Fibroblast of upper back skin (primary cell): ENCODE measurements around the gene THAP7.
A peak's percentile ranks its signal among the peaks of the same experiment; 100 is the strongest.

Experiments used
- DNase-seq: peaks from one replicate; pipeline ENCODE4 v3.0.0-alpha.2; 2013

Gene THAP7

DNA sequence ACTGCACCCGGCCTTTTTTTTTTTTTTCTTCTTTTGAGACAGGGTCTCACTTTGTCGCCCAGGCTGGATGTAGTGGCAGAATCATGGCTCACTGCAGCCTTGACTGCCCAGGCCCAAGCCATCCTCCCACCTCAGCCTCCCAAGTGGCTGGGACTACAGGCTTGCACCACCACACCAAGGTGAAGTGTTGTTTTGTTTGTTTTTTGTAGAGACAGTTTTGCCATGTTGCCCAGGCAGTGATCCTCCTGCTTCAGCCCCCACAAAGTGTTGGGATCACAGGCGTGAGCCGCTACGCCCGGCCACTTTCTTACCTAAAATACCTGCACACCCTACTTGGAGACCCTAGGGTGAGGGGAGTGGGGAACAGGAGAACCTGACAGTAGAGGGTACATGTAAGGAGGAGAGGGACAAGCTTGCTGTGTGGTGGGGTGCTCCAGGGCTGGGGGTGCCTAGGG is 39.4 kb downstream of the THAP7 start:
- DNase-seq, result no peak

DNA sequence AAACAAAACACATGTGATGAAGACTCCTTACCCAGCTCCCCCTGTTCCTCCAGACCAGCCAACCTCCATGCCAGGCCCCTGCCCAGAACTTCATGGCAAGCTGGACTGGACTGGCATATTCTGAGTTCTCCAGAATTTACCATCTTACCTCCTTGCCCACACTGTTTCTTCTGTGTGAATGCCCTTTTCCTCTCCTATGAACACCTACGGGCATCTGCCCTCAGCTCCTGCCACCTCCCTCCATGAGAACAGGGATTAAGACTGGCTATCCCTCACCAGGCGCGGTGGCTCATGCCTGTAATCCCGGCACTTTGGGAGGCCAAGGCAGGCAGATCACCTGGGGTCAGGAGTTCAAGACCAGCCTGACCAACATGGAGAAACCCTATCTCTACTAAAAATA is 41.3 kb downstream of the THAP7 start:
- DNase-seq, result no peak

DNA sequence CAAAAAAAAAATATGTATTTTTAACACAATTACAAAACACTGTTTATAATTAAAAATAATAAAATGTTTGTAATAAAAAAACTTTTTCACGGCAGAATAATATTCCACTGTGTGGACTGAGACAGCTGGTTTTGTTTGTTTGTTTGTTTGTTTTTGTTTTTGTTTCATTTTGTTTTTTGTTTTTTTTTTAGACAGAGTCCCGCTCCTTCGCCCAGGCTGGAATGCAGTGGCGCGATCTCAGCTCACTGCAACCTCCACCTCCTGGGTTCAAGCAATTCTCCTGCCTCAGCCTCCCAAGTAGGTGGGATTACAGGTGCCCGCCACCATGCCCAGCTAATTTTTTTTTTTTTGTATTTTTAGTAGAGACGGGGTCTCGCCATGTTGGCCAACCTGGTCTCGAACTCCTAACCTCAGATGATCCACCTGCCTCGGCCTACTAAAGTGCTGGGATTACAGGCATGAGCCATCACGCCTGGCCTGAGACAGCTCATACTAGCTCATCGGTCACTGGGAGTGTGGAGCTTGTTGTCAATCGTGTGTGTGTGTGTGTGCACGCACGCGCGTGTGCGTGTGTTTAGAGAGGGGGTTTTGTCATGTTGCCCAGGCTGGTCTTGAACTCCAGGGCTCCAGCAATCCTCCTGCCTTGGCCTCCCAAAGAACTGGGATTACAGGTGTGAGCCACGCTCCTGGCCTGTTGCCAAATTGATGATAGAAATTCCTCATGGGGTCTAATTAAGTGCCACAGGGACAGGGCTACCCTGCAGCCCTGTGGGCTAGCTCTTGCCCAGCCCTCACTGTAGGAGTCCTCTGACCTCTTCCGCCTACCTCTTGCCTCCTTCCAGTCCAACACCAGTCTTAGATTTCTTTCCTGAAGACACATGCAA is 42.1 kb downstream of the THAP7 start:
- no peak for DNase-seq

DNA sequence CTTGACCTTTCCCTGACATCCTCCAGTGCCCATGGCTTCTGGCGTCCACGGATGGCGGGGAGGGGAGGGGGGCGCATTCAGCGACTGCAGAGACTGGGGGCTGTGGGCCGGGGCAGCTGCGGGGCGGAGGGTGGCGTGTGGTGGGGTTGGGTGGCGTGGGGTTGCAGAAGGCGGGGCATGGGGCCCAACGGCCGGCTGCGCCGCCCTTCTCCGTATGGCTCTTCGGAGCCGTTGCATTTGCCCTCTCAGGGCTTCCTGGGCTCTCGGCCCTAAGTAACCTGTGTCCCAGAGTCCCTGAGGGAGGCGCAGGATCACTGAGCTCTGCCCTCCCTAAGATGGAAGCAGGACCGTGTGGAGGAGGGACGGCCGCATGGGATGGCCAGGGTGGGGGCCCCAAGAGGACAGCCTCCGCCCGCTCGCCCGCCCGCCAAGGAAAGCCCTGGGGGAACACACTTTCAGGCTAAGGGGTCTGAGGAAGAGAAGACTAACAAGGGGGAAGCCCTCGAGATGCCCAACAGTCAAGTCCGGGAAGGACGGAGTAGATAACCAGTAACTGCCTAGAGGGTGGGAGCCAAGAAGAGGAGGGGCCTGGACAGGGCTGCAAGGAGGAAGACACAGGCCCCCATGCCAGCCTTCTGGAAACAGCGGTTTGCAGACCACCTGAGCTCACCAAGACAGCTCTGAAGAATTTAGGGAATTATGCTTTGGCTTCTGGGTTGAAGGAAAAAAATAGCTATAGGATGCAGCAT is 44.1 kb downstream of the THAP7 start:
- no peak for DNase-seq

DNA sequence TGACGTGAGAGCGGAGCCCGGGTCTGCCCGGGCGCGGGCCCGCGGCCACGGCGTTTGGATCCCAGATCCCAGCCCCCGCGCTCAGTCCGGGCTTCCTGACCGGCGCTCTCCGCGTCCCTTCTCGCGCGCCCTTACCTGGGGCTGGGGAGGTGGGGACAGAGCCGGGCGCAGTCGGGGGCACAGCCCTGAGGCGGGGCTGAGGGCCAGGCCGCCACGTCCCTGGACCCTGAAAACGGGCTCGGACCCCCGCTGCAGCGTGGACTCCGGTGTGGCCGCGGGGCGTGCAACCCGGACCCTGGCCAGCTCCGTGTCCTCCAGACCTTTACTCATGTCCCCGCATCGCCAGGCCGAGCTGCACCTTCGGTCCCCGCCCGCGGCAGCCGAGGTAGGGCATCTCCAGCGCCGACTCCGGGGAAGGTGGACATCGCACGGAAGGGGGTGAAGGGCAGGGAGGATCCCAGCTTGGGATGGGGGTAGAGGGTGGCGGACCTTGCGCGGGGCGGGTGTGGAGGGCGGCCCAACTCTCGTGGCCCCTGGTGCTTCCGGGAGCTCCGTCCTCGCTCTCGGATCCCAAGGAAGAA is 44.7 kb downstream of the THAP7 start:
- no peak for DNase-seq

DNA sequence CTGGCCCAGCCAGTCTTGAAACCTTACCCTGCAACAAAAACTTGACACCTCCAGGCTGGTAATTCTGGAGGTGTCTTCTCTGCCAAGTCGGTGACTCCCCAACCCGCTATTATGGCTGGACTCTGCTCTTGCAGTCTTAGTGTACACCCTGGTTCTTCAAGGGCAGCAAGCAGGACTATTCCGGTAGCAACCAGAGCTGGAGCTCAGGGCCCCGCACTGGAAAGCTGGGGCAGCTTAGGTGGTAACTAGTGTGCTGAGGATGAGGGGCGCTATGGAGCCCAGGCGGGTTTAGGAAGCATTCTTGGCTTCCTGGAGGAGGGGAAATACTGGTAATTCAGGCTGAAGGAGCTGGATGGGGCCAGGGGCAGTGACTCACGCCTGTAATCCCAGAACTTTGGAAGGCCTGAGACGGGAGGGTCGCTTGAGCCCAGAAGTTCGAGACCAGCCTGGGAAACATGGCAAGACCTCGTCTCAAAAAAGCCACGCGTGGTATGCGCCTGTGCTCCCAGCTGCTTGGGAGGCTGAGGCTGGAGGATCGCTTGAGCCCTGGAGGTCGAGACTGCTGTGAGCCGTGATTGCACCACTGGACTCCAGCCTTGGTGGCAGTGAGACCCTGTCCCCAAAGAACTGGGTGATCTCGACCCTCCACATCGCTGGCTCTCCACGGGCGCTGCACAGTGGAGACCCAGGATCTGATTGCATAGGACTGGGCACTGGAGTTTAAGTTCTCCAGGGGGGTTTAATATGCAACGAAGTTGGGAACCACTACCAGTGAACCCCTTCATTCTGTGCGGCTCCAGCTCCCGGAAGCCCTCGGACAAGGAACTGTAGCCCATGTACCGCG is 45.4 kb downstream of the THAP7 start:
- peak; percentile 38 for DNase-seq

DNA sequence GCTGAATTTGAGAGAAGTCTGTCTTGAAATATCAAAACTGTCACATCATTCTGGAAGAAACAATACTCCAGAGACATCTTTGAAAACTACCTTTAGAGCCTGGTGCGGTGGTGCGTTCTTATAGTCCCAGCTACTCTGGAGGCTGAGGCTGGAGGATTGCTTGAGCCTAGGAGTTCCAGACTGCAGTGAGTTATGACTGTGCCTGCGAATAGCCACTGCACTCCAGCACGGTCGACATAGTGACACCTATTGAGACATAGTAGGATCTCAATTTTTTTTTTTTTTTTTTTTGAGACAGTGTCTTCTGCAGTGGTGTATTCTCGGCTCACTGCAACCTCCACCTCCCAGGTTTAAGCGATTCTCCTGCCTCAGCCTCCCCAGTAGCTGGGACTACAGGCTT is 46.4 kb downstream of the THAP7 start:
- DNase-seq, result no peak

DNA sequence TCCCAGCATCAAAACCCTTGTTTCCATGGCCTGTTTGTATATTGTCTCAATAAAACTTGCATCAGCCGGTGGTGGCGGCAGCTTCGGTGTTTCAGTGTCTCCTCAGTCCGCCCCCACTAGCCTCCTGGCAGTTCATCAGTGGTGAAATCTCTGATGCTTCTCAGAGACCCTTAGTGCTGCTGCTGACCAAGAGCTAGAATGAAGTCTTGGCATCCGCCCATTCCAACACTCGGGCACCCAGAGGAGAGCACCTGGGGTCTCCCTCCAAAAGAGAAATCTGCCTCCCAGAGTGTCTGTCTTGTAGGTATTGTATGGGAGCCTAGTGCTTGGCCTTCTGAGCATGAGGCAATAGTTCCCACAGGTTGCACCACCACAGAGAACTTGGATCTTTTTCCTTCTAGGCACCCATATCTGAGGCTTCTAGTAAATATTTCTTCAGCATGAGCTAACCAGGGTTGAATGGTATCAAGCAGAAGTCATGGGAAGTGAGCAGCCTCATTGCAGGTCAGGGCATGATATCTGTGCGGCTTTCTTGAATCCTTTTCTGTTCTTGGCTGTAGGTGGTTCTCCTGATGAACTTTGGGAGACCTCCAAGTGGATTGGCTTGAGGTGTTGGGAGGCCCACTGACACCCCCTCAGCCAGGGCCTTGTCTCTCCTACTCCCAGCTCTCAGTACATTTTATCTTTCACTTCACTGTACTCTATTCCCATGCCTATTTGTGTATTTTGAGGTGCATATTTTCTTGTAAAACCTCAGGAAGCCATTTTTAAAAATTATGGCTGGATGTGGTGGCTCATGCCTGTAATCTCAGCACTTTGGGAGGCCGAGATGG is 48.0 kb downstream of the THAP7 start:
- peak; percentile 49 for DNase-seq

DNA sequence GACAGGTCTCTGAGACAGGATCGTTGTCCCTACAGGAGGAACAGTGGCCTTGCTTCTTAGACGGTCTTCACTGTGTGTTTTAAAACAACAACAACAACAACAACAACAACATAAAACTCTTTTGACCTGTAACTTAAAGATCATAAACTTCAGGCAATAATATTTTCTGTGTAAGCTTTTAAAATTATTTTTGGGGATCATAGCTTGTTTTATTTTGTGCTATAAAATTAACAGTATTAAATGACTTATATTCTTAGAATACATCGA is 48.6 kb downstream of the THAP7 start:
- no peak for DNase-seq

DNA sequence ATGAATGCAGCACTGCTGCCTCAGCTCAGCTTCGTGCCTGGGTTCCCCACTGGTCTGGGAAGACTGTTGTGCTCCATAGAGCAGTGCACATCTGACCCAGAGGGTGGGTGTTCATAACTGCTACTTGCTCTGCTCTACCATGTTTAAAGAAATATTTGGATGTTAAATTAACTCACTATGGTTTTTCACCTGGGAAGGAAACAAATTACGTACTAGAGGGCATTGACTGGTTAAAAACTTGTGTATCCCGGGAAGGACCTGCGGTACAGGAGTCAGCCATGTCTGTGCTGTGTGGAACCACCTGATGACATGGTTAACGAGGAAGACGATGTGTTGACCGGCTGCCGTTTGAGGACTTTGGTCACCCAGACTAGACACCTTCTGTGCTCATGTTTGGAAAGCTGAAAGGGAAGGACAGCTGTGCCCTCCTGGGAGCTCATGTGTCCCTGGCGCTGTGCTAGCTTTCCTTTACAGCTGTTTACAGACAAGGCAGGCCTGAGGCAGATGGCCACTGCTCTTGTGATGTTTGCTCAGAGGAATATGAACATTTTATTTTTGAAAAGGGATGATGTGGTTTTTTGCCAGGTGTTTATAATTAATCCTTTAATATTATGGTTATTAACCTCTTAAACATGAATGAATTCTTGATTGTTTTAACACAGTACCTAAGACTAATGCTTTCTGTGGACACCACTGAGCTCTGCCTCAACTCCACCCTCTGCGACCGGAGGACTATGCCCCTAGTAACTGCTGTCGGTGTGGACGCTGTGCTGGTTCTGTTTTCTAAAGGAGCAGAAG is 49.2 kb downstream of the THAP7 start:
- no peak for DNase-seq

DNA sequence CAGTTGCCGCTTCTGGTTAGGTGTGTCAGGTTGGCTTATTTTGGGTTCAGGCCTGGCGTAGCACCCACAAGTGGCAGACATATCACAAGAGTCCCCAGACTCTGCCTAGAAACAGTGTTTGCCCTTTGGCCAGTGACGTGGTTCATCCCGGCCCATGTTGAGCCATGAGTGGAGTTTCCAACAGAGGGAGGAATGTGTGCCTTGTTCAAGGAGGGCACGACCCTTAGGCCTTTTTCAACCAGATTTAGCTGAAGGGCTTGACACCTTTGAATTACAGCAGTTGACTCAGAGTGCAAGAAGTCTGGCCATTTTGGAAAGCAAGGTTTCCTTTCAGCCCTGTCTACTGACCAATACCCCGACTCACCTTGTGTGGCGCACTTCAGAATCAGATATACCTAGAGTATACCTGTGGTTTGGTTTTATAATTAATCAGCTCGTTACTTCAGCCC is 50.0 kb downstream of the THAP7 start:
- no peak for DNase-seq

DNA sequence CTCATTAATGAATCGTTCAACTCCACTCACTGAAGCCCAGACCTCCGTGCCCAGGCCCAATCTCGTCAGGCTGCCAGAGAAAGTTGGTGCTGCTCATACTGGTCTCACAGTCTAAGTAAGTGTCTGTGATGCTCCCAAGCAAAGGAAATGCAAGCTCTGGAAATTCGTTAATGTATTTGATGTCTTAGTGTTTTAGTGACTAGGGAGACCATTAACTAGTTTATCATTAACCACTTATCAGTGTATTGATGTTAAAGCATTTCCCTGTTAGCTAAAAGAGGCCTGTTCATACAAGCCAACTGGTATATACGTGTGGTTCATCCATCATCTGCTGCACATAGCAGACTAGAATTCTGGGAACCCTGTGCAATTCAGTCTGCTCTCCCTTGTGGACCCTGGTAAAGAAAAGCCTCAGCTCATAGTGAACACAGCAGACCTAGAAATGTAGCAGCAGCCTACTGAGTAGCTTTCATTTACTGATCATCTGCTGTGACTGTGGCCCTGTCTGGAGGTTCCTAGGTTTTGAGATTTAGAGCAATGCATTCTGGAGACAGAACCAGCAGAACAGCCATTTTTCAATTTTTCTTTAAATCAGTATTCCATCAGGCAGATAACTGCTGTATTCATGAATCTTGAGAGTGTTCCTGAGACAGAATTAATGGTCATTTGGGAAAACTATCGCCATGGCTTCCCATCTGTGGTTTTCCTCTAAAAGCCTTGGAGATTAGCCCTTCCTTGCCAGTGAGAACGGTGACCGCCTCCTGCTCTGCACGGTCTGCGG is 50.6 kb downstream of the THAP7 start:
- no peak for DNase-seq

DNA sequence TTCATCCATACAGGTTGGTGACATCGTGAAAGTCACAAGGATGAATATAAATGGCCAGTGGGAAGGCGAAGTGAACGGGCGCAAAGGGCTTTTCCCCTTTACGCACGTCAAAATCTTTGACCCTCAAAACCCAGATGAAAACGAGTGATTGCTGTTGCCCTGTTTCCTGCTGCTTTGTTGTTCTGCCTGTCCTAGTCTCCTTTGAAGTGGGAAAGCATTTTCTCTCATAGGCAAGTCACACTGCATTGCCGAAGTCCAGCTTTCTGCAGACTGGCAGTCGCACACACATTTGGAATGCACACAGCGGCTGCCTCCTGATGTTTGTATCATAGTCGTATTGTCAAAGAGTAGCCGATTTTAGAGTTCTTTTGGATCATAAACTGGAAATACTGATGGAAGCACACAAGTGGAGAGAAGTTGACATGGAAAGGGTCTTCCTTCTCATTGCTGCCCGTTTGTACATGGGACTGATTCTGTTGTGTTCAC is 52.2 kb downstream of the THAP7 start:
- DNase-seq, result no peak
